ENCODE measurements around the gene PTH1R.

- TF ChIP-seq, protein P1, sequence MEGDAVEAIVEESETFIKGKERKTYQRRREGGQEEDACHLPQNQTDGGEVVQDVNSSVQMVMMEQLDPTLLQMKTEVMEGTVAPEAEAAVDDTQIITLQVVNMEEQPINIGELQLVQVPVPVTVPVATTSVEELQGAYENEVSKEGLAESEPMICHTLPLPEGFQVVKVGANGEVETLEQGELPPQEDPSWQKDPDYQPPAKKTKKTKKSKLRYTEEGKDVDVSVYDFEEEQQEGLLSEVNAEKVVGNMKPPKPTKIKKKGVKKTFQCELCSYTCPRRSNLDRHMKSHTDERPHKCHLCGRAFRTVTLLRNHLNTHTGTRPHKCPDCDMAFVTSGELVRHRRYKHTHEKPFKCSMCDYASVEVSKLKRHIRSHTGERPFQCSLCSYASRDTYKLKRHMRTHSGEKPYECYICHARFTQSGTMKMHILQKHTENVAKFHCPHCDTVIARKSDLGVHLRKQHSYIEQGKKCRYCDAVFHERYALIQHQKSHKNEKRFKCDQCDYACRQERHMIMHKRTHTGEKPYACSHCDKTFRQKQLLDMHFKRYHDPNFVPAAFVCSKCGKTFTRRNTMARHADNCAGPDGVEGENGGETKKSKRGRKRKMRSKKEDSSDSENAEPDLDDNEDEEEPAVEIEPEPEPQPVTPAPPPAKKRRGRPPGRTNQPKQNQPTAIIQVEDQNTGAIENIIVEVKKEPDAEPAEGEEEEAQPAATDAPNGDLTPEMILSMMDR (IDR thresholded peaks at IDR 0.05): no peak
- TF ChIP-seq EP300 (IDR thresholded peaks at IDR 0.05): no peak
- no peak for TF ChIP-seq POLR2A (IDR thresholded peaks at IDR 0.05)
- TF ChIP-seq POLR2AphosphoS5 (IDR thresholded peaks at IDR 0.05): no peak
Observed at GRCh38 chr3:46906471-46907058, 29.0 kb downstream of the PTH1R start.

All from suprapubic skin (tissue), 4 donors.